Gastrocnemius medialis (tissue), 4 donors: ENCODE data around the gene HS3ST3A1. TPM values are rescaled to one million over a fixed set of nuclear protein-coding genes. Genes with fewer than 3 reads are reported as not detected.

Source experiments
- ATAC-seq, 2 donors: fragments of 150-250 bp; one replicate each; pipeline ENCODE4 v1.9.1; 2016
- DNase-seq, 2 donors: peaks; one replicate each; pipeline ENCODE4 v3.0.0-alpha.2; 2019
- H3K27ac ChIP-seq, 4 donors: fragments of 200-600 bp; sonication (generic); 1 replicate in 1 of 4; 2 replicates in 3 of 4; pipeline ENCODE4 v1.5.1; 2016 to 2018; ENCODE audit warnings: mild to moderate bottlenecking in 2 of 4, moderate library complexity in 1 of 4
- H3K27me3 ChIP-seq, 3 donors: fragments of 200-600 bp; sonication (generic) in 2 of 3; 1 replicate in 1 of 3; 2 replicates in 2 of 3; pipeline versions ENCODE4 v1.5.1 to v1.6.0; 2016 to 2019; ENCODE audit warnings: mild to moderate bottlenecking in 1 of 3, moderate library complexity in 1 of 3
- H3K36me3 ChIP-seq, 2 donors: fragments of 200-600 bp; sonication (generic) in 1 of 2; one replicate each; pipeline ENCODE4 v1.5.1; 2017 to 2018
- H3K4me1 ChIP-seq, 2 donors: fragments of 200-600 bp; sonication (generic) in 1 of 2; one replicate each; pipeline ENCODE4 v1.5.1; 2016 to 2017; ENCODE audit warnings: mild to moderate bottlenecking in 2 of 2
- H3K4me3 ChIP-seq, 4 donors: fragments of 200-600 bp; sonication (generic) in 3 of 4; 1 replicate in 1 of 4; 2 replicates in 3 of 4; pipeline ENCODE4 v1.5.1; 2016 to 2019; ENCODE audit warnings: mild to moderate bottlenecking in 2 of 4
- H3K9me3 ChIP-seq, 3 donors: fragments of 200-600 bp; sonication (generic) in 2 of 3; 1 replicate in 1 of 3; 2 replicates in 2 of 3; pipeline ENCODE4 v1.5.1; 2016 to 2019
- POLR2A ChIP-seq, 2 donors: fragments of 450-650 bp; IDR thresholded peaks; one replicate each; pipeline ENCODE4 v1.6.1; 2017; ENCODE audit warnings: antibody characterized with exemption in 2 of 2, mild to moderate bottlenecking in 2 of 2, moderate library complexity in 2 of 2
- in situ Hi-C, 4 donors: fragments of 200-750 bp; cut with MboI; loops; one replicate each; pipeline versions ENCODE4 v1.15.0 to v1.8.0; 2017; ENCODE audit warnings: low sequenced_read_pairs in 4 of 4
- intact Hi-C: fragments of 100-400 bp; cut with DNase I; formaldehyde crosslinking; loops from one replicate; pipeline ENCODE4 v1.15.1; 2023; ENCODE audit warnings: low total_unique reads
- microRNA-seq, 2 donors: library from miRNA; unstranded; fragments of <30 nt; microRNA quantifications; one replicate each; pipeline ENCODE4, GENCODE V29; 2016; ENCODE audit warnings: borderline replicate concordance in 2 of 2
- total RNA-seq, 4 donors: library from RNA; depleted of rRNA; stranded (reverse); fragments of >200 nt; gene quantifications; one replicate each; pipeline versions ENCODE4 v1.1.0 to v1.2.3, GENCODE V29; 2016
- TF ChIP-seq, protein P1 (sequence below), 5 experiments: fragments of 450-650 bp in 3 of 5; fragments of 200-600 bp in 2 of 5; sonication (generic) in 2 of 5; IDR thresholded peaks in 4 of 5; conservative IDR thresholded peaks in 1 of 5; 1 replicate in 4 of 5; 2 replicates in 1 of 5; pipeline ENCODE4 v1.5.1; 2016 to 2019; ENCODE audit warnings: antibody characterized with exemption in 5 of 5, mild to moderate bottlenecking in 3 of 5, moderate library complexity in 3 of 5

HS3ST3A1 gene
- total RNA-seq, 4 donors from 2014 or later, result 0.23 to 1.4 (median 0.85) TPM

DNA sequence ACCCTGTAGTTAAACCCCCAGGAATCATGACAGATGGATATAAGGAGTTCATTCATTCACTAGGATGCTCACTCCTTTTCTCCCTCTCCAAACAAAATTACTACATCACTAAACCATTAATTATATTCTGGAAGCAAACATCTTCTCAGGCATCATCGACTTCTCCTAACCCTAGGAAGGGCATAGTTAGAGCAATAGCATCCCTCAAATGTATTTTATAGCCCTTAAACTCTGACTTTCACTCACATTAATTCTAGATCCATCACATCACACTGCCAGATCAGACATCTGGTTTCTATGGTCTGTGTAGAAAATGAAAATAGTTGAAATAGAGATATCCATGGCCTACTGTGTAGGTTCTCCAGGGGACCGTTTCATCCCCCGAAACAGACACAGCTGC, 143.9 kb downstream of the HS3ST3A1 start:
- ATAC-seq (no peak), DNase-seq (no peak)
- H3K36me3 ChIP-seq, result no peaks in the 10 kb centered on the region
- intact Hi-C loops (no loop called here), in situ Hi-C loops (no loop called here)
- TF ChIP-seq, protein P1, sequence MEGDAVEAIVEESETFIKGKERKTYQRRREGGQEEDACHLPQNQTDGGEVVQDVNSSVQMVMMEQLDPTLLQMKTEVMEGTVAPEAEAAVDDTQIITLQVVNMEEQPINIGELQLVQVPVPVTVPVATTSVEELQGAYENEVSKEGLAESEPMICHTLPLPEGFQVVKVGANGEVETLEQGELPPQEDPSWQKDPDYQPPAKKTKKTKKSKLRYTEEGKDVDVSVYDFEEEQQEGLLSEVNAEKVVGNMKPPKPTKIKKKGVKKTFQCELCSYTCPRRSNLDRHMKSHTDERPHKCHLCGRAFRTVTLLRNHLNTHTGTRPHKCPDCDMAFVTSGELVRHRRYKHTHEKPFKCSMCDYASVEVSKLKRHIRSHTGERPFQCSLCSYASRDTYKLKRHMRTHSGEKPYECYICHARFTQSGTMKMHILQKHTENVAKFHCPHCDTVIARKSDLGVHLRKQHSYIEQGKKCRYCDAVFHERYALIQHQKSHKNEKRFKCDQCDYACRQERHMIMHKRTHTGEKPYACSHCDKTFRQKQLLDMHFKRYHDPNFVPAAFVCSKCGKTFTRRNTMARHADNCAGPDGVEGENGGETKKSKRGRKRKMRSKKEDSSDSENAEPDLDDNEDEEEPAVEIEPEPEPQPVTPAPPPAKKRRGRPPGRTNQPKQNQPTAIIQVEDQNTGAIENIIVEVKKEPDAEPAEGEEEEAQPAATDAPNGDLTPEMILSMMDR (IDR thresholded peaks at IDR 0.05 in 4 of 5, conservative IDR thresholded peaks at IDR 0.05 in 1 of 5), result no peak
- TF ChIP-seq POLR2A (IDR thresholded peaks at IDR 0.05), result no peak
- H3K27me3 ChIP-seq, result no peaks in the 10 kb centered on the region
- H3K4me1 ChIP-seq, result no peaks in the 10 kb centered on the region
- no peak overlapping the region for H3K4me3 ChIP-seq
- no peak overlapping the region for H3K27ac ChIP-seq
- no peaks in the 10 kb centered on the region for H3K9me3 ChIP-seq

Small RNAs within 50 kb of the gene (microRNA-seq; reads per million reads assigned to microRNA genes)
- gene MIR548H3, result 0 reads per million in 2 donors
